ENCODE data around the gene APC.

APC gene

GRCh38 chr5:112772124-112772523 is 34.4 kb downstream of the APC start:
- TF ChIP-seq SPI1 (IDR thresholded peaks at IDR 0.05; ENCODE audit: borderline replicate concordance, low read depth) (no peak), GABPA (IDR thresholded peaks at IDR 0.05; ENCODE audit: low read depth) (no peak), CTCF (IDR thresholded peaks at IDR 0.05; ENCODE audit: insufficient read depth, low read length) (no peak), POLR2AphosphoS5 (IDR thresholded peaks at IDR 0.05; ENCODE audit: low read depth) (no peak), REST (IDR thresholded peaks at IDR 0.05; ENCODE audit: insufficient replicate concordance, low read depth) (no peak)
- Histone ChIP-seq H3K27ac (replicated peaks) (no peak overlapping the region), H3K27me3 (ENCODE audit: insufficient read depth, poor library complexity, severe bottlenecking) (no peaks in the 10 kb centered on the region), H3K4me3 (replicated peaks; ENCODE audit: insufficient read depth, low read length) (no peak overlapping the region)
- DNase-seq (ENCODE audit: low read depth in 1 of 2, low spot score in 1 of 2), result no peak

GRCh38 chr5:112776301-112776856 is 38.7 kb downstream of the APC start:
- no peak overlapping the region for H3K4me3 ChIP-seq (replicated peaks; ENCODE audit: insufficient read depth, low read length)
- no peaks in the 10 kb centered on the region for H3K27me3 ChIP-seq (ENCODE audit: insufficient read depth, poor library complexity, severe bottlenecking)
- H3K27ac ChIP-seq (replicated peaks), result no peak overlapping the region
- no peak for TF ChIP-seq GABPA (IDR thresholded peaks at IDR 0.05; ENCODE audit: low read depth)
- no peak for TF ChIP-seq CTCF (IDR thresholded peaks at IDR 0.05; ENCODE audit: insufficient read depth, low read length)
- TF ChIP-seq POLR2AphosphoS5 (IDR thresholded peaks at IDR 0.05; ENCODE audit: low read depth), result no peak
- no peak for DNase-seq (ENCODE audit: low read depth in 1 of 2, low spot score in 1 of 2)

DNA sequence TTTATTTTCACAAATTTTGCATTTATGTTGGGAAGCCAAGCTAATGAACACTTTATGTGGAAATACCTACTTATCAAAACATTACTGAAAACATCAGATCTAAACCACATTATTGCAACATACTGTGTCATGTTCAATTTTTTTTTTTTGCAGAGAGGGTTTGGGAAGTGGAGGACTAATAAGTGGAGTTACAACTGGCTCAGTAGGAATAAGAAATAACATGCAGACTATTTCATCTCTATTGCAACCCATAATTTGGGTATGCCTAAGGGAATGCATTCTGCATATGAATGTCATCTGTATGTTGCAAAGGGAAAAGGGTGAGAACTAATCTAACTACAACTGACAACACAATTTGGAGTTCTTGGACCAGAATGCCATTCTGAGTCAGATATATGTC is 41.8 kb downstream of the APC start:
- H3K27me3 ChIP-seq (ENCODE audit: insufficient read depth, poor library complexity, severe bottlenecking), result no peaks in the 10 kb centered on the region
- no peak for TF ChIP-seq GABPA (IDR thresholded peaks at IDR 0.05; ENCODE audit: low read depth)
- TF ChIP-seq SPI1 (IDR thresholded peaks at IDR 0.05; ENCODE audit: borderline replicate concordance, low read depth), result no peak
- TF ChIP-seq REST (IDR thresholded peaks at IDR 0.05; ENCODE audit: insufficient replicate concordance, low read depth), result no peak
- TF ChIP-seq POLR2AphosphoS5 (IDR thresholded peaks at IDR 0.05; ENCODE audit: low read depth), result no peak
- no peak for TF ChIP-seq CTCF (IDR thresholded peaks at IDR 0.05; ENCODE audit: insufficient read depth, low read length)
- H3K4me3 ChIP-seq (replicated peaks; ENCODE audit: insufficient read depth, low read length), result no peak overlapping the region
- H3K27ac ChIP-seq (replicated peaks), result no peak overlapping the region
- DNase-seq (ENCODE audit: low read depth in 1 of 2, low spot score in 1 of 2), result peak in 1 of 2 experiments; percentile 8

DNA sequence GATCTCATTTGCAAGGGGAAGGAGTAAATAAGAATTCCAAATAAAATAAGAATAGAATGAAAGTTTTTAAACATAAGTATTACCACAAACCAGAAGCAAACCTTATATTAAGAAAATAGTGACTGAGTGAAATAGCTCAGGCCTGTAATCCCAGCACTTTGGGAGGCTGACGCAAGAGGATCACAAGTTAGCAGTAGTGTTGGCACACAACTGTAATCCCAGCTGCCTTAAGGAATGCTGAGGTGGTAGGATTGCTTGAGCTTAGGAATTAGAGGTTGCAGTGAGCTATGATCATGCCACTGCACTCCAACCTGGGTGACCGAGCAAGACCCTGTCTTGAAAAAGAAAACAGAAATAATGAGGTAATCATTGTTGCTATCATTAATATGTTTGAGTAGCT is 47.0 kb downstream of the APC start:
- Histone ChIP-seq H3K4me3 (replicated peaks; ENCODE audit: insufficient read depth, low read length) (no peak overlapping the region), H3K27ac (replicated peaks) (no peak overlapping the region), H3K27me3 (ENCODE audit: insufficient read depth, poor library complexity, severe bottlenecking) (no peaks in the 10 kb centered on the region)
- no peak for DNase-seq (ENCODE audit: low read depth in 1 of 2, low spot score in 1 of 2)
- TF ChIP-seq GABPA (IDR thresholded peaks at IDR 0.05; ENCODE audit: low read depth) (no peak), SPI1 (IDR thresholded peaks at IDR 0.05; ENCODE audit: borderline replicate concordance, low read depth) (no peak), CTCF (IDR thresholded peaks at IDR 0.05; ENCODE audit: insufficient read depth, low read length) (no peak), POLR2AphosphoS5 (IDR thresholded peaks at IDR 0.05; ENCODE audit: low read depth) (no peak), REST (IDR thresholded peaks at IDR 0.05; ENCODE audit: insufficient replicate concordance, low read depth) (no peak)

Measured in HL-60 (cell line).